ENCODE measurements around the gene SH3GL1.

SH3GL1 gene

GRCh38 chr19:4323692-4324091 lies 76.7 kb downstream of the SH3GL1 start:
- Histone ChIP-seq H3K79me2 (ENCODE audit: insufficient read depth, low read length) (no peaks in the 10 kb centered on the region), H3K9me2 (ENCODE audit: low read depth, low read length) (no peaks in the 10 kb centered on the region), H4K20me1 (ENCODE audit: insufficient read depth, low read length) (no peaks in the 10 kb centered on the region), H3K4me1 (ENCODE audit: insufficient read depth, low read length, severe bottlenecking) (no peaks in the 10 kb centered on the region), H3K4me3 (ENCODE audit: low read depth, low read length, poor library complexity, severe bottlenecking) (no peak overlapping the region), H3K27me3 (ENCODE audit: insufficient read depth, low read length) (no peaks in the 10 kb centered on the region), H3K9me3 (ENCODE audit: low read length) (no peaks in the 10 kb centered on the region; the same call in 1 of the 2 replicates), H3K9ac (ENCODE audit: low read length) (no peak overlapping the region), H3K36me3 (ENCODE audit: insufficient read depth, low read length) (no peaks in the 10 kb centered on the region), H3K4me2 (ENCODE audit: low read length) (no peak overlapping the region), H3K27ac (ENCODE audit: low read depth, low read length, poor library complexity, severe bottlenecking) (no peak overlapping the region), H3F3A (ENCODE audit: insufficient read depth, low read length) (no peaks in the 10 kb centered on the region), H2AFZ (ENCODE audit: low read length) (no peak overlapping the region)
- no peak for TF ChIP-seq CTCF (IDR thresholded peaks at IDR 0.05; ENCODE audit: low read length)
- no peak for TF ChIP-seq EZH2 (IDR thresholded peaks at IDR 0.05; ENCODE audit: borderline replicate concordance, low read length)

- TF ChIP-seq CTCF (IDR thresholded peaks at IDR 0.05; ENCODE audit: low read length) (no peak), EZH2 (IDR thresholded peaks at IDR 0.05; ENCODE audit: borderline replicate concordance, low read length) (no peak)
- Histone ChIP-seq H3K4me1 (ENCODE audit: insufficient read depth, low read length, severe bottlenecking) (no peaks in the 10 kb centered on the region), H3K4me2 (ENCODE audit: low read length) (no peak overlapping the region), H4K20me1 (ENCODE audit: insufficient read depth, low read length) (no peaks in the 10 kb centered on the region), H3K9me3 (ENCODE audit: low read length) (no peaks in the 10 kb centered on the region; the same call in 1 of the 2 replicates), H3K27me3 (ENCODE audit: insufficient read depth, low read length) (no peaks in the 10 kb centered on the region), H3K4me3 (ENCODE audit: low read depth, low read length, poor library complexity, severe bottlenecking) (no peak overlapping the region), H3K79me2 (ENCODE audit: insufficient read depth, low read length) (no peaks in the 10 kb centered on the region), H2AFZ (ENCODE audit: low read length) (no peak overlapping the region), H3K36me3 (ENCODE audit: insufficient read depth, low read length) (no peaks in the 10 kb centered on the region), H3K9ac (ENCODE audit: low read length) (no peak overlapping the region), H3K9me2 (ENCODE audit: low read depth, low read length) (no peaks in the 10 kb centered on the region), H3F3A (ENCODE audit: insufficient read depth, low read length) (no peaks in the 10 kb centered on the region), H3K27ac (ENCODE audit: low read depth, low read length, poor library complexity, severe bottlenecking) (no peak overlapping the region)
Observed at GRCh38 chr19:4322942-4323665, 77.2 kb downstream of the SH3GL1 start.

GRCh38 chr19:4320419-4320818 lies 79.9 kb downstream of the SH3GL1 start:
- Histone ChIP-seq H3K9me3 (ENCODE audit: low read length) (no peaks in the 10 kb centered on the region; the same call in 1 of the 2 replicates), H3K27me3 (ENCODE audit: insufficient read depth, low read length) (no peaks in the 10 kb centered on the region), H3K79me2 (ENCODE audit: insufficient read depth, low read length) (no peaks in the 10 kb centered on the region), H3K9me2 (ENCODE audit: low read depth, low read length) (no peaks in the 10 kb centered on the region), H3K4me1 (ENCODE audit: insufficient read depth, low read length, severe bottlenecking) (no peaks in the 10 kb centered on the region), H3K27ac (ENCODE audit: low read depth, low read length, poor library complexity, severe bottlenecking) (no peak overlapping the region), H2AFZ (ENCODE audit: low read length) (no peak overlapping the region), H3K36me3 (ENCODE audit: insufficient read depth, low read length) (no peaks in the 10 kb centered on the region), H3K4me2 (ENCODE audit: low read length) (no peak overlapping the region), H4K20me1 (ENCODE audit: insufficient read depth, low read length) (no peaks in the 10 kb centered on the region), H3F3A (ENCODE audit: insufficient read depth, low read length) (no peaks in the 10 kb centered on the region), H3K4me3 (ENCODE audit: low read depth, low read length, poor library complexity, severe bottlenecking) (no peak overlapping the region), H3K9ac (ENCODE audit: low read length) (no peak overlapping the region)
- TF ChIP-seq EZH2 (IDR thresholded peaks at IDR 0.05; ENCODE audit: borderline replicate concordance, low read length) (no peak), CTCF (IDR thresholded peaks at IDR 0.05; ENCODE audit: low read length) (no peak)
